ENCODE results near the gene TAGLN3.

TAGLN3 gene

DNA sequence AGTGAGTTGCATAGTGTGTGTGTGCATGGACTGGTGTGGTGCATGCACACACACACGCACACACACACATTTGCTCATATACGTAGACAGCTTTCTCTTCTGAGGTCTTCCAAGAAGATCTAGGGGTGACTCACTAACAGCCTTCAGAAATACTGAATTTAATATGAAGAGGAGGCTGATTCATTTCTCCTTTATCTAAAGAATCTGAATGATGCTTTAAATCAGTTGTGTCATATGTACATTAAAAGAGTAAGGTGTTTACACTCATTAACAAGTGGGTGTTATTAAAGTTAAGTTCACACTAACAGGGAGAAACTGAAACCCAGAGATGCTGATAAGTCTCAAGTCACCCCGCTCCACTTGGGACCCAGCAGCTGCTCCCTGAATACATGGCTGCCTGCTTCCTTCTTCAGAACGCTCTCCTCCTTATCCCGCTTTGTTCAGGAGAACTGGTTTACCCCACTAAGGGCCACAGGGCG is 57.8 kb downstream of the TAGLN3 start:
- no peak for DNase-seq

DNA sequence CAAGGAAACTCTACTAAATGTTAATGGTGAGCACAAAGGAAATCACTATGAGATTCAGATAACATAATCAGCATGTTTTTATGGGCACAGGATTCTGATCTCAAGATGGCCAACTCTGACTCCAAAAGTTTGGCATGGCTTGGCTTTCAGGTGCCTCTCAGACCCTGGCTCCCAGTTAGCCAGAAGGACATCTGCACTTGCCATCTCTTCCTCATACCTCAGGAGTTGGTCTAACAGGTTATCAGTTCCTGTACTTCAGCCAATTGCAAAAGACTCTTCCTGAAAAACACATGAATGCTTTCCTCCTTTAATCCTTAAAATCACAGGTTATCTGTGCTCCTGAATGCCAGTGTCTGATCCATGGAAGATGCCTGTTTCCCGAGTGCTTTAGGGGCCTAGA is 60.8 kb downstream of the TAGLN3 start:
- no peak for DNase-seq

DNA sequence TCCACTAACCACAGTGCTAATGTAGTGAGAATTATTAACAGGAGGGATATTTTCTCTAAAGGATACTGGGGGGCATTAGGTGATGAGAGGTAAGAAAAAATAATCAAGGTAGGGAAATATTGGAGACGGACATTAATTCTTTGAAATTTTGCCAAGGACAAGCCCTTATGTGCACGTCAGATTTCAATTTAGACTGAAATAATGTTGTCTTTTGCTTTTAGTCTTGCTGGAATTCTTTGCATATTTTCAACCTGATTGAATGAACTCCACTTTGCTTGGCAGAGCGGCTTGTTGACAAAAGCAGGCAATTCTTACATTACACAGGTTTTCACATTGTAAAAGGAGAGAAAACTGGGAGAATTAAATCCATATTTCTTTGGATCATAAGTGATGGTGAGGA is 62.4 kb downstream of the TAGLN3 start:
- DNase-seq: no peak

All from CD4-positive, alpha-beta T cell treated with Interleukin-1 beta for 1 hour (primary cell).